HG02885 (cell line): ENCODE results near the gene IL17B.

Experiments used
- ATAC-seq: cut with Tn5 transposase; IDR thresholded peaks from one replicate; pipeline ENCODE4 v1.9.1; 2021; ENCODE audit warnings: mild to moderate bottlenecking; ENCODE audit not compliant: unreplicated experiment, poor library complexity

Gene IL17B

DNA sequence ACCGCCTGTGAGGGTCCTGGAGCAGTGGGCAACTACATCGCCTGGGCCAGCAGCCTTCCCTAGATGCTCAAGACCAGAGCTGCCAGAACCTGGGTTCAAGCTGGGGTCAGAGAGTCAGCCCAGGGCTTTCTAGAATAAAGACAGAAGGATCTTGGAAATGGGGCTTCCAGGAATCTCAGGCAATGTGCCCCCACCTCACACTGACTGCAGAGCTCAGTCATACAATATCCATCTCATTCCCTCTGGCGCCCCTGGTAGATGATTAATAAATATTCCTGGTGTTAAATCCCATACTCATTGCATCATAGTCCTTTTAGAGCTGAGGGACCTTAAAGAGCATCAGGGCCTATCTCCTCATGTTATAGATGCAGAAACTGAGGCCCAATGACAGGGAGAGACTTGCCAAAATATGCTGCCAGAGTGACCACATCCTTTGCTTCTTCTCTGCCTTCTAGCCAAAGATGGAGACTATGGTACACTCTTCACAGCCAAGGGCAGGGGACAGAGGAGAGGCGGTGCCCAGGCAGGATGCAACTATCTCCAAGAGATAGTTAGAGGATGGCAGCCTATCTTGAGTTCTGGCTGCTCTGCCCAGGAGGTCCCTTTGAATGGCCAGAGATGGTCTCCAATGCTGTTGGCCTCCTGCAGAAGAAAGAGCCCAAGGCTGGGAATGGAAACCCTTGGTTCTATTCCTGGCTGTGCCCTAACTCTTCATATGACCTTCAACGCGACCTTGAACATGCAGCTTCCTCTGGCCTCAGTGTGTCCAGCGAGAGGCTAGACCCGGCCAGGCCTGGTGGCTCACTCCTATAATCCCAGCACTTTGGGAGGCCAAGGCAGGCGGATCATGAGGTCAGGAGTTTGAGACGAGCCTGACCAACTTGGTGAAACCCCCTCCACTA lies 36.2 kb upstream of the IL17B start:
- ATAC-seq = no peak

DNA sequence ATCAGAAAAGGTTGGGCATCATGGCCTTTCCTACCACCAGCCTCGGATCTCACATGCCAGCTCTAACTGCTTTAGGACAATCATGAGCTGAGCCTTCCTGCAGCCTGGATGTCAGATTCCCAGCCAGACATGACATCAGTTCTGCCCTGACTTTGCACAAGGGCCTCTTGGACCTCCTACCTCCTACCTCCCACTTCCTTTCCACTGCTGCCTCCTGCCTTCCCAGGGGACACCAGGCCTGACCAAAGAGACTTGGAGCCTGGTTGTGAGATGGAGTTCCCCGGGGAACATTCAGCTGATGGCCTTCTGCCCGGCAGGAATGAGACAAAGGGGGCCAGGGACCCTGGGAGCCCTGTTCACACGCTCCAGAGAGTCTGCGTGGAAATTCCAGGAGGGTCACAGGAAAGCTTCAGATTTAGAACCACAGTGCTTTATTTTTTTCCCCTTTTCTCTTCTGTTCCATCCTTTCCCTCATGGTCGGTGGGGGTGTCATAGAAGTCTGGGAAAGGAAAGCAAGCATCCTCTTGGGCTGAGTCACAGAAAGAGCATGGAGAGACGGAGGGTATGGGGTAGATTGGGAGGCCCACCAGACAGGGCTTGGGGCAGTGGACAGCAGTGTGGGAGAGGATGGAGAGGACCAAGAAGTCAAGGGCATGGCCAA lies 35.4 kb upstream of the IL17B start:
- ATAC-seq = no peak

DNA sequence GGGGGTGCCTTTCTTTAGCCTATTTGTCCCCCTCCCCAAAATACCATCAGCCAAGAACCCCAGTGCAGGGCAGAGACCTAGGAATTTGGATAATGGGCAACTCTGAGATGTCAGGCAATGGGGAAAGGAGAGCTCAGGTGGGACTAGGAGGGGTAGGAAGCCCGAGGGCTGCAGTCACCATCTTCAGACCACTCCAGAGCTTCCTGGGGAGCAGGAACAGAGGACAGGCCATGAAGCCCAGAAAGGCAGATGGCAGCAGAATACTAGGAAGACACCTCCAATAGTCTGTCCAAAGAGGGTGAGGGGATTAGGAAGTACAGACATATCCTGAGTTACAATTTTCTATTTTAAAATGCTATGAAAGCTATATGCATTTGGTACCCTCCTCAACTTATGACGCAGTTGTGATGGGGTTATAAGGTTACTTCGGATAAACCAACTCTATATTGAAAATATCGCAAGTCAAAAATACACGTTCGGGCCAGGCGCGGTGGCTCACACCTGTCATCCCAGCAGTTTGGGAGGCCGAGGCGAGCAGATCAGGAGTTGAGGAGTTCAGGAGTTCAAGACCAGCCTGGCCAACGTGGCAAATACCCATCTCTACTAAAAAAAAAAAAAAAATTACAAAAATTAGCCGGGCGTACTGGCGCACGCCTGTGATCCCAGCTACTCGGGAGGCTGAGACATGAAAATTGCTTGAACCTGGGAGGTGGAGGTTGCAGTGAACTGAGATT lies 34.6 kb upstream of the IL17B start:
- ATAC-seq = no peak

DNA sequence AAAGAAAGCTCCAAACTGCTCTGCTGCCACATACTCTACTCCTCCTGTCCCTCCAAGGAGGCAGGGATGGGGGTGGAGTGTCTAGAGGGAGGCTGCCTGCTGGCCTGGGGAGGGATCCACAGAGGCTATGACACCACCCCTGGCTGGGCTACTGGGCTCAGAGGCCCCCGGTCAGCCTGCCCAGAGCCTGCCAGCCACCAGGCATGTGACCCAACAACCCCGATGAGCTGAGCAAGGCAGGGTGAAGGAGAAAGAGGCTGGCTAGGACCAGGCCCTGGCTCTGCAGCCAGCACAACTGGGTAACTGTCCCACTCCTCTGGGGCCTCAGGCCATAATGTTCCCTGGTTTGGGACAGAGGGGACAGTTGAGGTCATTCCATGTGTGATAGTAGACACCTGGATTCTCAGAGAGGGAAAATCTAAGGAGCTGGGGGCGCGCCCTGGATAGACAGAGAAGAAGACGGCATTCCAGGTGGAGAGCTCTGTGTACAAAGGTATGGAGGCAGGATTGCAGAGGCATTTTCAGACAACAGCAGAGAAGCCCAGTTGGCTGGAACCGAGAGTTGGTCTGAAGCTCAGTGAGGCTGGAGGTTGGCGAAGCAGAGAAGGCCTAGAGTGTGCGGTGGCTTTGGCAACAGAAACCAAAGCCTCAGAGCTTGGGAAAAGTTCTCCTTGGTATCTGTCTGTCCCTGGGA lies 33.8 kb upstream of the IL17B start:
- ATAC-seq = no peak

DNA sequence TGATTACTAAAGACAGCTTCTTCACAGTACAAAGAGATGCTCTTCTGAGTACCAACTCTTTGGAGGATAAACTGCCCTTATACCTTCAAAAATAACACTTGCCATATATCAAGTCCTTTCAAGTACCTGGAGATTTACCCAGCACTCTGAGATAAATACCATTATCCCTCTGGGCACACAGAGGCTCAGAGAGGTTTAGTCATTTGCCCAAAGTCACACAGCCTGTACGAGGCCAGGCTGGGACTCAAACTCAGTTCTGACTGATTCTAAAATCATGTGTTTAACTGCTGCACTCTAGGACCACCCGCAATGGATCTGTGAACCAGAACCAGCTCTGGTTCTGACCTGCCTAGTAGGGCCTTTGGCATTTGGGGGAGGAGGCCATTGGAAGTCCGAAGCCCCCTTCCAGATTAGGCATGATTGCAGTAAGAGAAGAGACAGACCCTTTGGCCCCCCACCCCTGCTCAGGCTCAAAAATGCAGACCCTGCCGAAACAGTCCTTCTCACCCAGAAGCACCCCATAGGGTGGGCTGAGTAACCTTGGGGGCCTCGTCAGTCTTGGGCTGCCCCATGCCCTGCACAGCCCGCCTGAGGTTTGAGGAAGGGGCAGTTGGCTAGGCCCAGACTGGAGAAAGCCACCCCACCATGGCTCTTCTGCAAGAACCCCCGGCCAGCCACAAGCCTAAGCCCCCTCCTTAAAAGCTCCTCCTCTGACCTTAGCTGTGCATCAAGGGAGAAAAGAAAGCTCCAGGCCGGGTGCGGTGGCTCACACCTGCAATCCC lies 32.8 kb upstream of the IL17B start:
- no peak for ATAC-seq

DNA sequence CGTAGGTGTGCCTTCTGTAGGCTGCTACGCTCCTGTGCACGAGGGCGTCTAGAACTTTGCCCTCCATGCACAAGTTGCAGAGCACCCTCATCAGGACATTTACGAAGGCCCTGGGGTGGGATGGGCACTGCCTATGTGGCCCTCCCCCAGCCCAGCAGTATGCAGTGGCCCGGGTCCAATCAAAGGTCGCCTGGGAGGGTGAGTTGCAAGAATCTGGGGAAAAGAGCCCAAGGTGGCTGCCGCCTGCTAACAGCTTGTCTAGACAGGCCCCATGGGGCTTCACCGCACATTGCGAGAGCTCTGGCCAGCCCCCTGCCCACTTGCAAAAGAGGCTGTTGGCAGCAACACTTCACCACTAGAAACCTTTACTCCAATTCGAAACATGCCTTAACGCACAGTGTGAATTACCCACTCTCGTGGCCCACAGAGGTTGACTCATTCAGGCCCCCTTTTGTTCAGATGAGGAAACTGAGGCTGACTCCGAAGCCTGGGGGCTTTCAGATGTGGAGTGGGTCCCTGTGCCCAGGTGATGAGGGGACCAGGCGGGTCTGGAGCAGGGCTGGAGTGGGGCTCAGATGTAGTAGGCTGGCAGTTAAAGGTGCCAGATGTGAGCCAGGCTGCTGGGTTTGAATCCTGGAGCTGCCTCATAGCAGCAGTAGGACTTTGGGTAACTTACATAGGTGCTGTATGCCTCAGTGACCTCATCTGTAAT lies 31.8 kb upstream of the IL17B start:
- ATAC-seq = no peak

DNA sequence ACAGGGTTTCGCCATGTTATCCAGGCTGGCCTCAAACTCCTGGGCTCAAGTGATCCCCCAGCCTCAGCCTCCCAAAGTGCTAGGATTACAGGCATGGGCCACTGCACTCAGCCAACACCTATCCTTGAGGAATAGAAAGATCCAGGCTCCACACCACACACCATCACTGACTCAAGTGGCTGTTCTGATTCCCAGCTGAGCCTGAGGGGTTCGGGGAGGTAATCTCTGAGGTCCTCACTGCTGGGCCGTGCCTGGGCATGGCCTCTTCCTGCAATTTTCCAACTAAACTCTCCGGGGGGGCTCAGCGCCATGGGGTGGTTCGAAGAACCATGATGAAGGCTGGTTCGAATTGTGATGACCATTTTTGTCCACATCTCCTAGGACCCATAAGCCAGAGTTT lies 31.0 kb upstream of the IL17B start:
- ATAC-seq = no peak

DNA sequence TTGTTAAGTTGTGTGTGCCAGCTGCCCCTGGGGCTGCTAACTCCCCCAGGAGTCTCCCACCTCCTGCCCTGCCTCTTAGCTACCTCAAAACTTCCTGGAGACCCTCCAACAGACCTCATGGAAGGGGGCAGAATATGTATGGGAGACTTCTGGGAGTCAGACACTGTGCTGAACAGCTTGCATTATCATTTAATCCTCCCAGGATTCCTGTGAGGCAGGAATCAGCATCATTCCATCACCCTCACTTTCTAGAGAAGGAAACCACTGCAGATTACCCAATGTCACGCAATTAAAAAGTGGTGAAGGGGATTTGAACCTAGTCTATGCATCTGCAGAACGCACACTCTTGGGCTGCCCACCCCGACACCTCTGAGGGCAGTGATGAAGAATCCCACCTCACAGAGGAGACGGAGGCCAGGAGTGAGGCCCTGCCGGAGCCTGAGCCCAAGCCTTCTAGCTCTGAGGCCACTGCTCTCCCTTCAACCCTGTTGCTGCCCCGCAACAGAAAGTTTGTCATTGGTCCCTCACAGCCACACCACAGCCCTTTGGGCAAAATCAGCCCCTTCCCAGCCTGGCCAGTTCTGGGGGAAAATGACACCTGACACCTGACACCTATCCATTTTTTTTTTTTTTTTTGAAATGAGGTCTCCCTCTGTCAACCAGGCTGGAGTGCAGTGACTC lies 30.3 kb upstream of the IL17B start:
- ATAC-seq = no peak

DNA sequence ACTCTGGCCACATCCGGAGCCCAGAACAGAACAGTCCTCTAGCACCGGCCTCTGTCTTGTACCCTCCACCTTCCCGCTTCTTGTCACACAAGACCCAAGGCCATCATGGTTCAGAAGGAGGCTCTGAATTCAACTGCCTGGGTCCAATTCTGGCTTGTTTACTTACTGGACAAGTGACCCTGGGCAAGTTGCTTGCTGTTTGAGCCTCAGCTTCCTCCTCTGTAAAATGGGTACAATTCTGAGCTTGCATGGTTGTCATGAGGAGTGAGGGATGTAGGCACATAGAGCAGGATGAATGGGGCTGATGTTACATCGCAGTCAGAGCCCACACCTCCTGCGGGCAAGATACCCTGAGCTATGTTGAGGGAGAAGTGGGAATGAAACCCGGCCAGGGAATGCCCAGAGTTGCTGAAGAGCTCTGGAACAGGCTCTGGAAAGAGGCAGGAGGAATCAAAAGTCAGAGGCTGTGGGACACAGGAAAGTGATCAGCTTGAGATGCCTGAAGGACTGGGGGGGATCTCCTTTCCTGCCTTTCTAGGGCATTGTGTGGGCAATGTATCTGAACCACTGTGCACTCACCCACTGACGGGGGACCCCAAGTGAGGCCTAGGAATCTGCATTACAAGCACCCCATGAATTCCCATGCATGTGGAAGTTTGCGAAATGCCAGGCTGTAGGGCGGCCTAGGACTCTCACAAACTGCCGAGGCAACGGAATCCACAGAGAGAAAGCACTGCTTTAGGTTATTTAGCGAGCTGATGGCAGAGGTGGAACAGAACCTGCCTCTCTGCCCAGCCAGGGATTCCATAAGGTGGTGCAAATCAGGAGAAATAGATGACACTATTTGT lies 29.4 kb upstream of the IL17B start:
- ATAC-seq = no peak

DNA sequence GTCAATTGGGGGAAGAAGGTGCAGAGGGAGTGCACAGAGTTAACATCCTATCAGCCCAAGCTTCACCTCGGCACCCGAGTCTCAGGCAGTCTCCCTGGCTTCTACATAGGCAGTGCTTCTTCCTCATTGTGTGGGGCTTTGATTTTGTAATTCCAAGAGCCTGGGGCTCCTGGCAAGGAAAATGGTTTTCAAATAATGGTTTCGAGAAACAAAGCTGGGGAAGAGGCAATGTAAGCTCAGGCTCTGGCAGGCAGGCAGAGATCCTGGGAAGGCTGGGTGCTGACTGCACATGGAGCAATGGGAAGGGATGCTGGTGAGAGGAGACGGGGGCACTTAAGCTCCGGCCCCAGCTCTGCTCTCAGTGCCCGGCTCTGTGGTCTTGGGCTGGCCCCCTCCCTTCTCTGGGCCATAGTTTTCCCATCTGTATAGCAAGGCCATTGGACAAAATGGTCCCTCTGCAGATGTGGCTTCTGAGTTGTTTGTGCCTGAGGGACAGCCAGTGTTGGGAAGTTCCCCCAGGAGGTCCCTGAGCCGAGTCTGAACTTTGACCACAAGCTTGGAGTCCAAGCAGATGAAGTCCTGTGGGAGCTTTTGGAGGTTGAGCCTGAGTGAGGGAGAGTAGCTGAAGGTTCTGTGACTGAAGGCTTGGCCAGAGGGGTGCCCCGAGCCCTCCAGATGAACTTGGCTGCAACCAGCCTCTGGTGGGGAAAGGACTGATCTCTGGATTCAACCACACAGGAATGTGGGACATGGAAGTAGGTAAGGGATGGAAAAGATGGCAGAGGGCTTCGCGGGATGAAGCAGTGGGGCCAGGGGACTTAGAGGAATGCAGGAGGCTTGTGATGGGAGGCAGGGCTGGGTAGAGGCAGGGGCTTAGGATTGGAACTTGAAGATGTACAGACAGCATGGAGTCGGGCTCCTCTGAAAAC lies 28.5 kb upstream of the IL17B start:
- no peak for ATAC-seq

DNA sequence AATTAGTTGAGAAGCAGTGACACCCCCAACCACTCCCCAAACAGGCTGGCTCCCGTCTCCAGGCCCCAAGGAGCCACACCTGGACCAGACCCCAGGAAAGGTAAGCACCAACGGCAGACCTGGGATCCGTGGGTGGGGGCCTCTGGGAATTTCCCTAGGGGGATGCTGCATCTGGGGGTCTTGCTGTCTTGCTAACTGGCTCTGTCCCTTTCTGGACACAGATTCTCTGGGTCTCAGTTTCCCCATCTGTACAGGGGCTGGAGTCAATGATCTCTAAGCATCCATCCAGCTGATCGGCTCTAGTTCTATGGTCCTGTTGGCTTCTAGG lies 27.9 kb upstream of the IL17B start:
- no peak for ATAC-seq

DNA sequence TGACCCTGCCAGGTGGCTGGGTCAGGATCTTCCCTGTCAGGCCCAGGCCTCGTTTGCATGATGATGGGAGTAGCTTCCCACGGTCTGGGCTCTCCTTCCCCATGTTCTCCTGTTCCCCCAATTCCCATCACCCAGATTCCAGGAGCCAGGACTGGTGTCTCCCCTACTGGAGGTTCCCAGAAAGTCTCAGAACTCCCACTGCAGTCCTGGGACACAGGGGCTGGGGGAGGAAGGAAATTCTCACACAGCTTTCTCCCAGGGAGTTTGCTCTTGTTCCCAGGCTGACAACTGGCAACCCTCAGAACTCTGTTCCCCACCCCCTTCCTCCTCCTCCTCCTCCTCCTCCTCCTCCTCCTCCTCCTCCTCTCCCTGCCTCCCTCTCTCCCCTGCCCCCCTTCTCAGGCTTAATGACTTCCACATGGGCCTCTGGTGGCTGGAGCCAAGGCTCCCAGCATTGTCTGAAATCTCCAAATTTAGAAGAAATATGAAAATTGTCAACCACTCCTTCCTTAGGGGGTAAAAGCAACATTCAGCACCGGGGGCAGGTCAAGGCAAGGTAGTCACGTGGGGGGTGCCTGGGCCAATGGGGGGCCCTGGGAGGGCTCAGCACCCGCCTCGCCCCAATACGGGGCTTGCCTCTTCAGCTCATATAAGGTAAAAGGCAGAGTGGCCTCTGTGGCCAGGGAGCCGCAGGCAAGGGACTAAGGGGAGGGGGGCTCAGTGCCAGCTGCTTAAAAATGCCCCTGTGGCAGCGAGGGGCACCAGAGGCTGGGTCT lies 27.3 kb upstream of the IL17B start:
- no peak for ATAC-seq

DNA sequence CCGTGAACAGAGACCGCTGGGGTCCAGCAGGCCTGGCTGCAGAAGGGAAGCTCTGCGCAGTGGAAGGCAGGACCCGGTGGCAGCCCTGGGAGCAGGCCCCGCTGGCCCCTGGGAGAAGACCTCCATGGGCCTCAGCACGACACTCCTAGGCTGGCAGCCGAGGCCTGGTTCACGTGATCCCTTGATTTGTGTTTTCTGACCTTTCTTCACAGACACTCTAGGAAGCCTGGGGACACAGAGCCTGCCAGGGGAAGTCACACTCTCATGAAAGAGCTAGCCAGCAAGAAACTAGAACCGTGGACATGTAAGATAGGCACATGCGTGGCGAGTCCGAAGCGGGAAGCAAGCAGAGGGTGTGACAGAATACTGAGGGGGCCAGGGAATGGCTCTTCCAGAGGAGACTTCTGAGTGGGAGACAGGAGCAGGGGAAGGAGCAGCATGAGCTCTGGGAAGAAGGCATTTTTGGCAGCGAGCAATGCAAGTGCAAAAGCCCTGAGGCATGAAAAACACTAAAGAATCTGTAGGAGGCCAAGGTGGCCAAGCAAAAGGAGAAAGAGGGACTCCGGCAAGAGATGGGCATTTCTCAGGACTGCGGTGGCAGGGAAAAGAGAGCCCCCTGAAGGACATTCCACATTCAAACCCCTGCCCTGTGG lies 26.6 kb upstream of the IL17B start:
- no peak for ATAC-seq

DNA sequence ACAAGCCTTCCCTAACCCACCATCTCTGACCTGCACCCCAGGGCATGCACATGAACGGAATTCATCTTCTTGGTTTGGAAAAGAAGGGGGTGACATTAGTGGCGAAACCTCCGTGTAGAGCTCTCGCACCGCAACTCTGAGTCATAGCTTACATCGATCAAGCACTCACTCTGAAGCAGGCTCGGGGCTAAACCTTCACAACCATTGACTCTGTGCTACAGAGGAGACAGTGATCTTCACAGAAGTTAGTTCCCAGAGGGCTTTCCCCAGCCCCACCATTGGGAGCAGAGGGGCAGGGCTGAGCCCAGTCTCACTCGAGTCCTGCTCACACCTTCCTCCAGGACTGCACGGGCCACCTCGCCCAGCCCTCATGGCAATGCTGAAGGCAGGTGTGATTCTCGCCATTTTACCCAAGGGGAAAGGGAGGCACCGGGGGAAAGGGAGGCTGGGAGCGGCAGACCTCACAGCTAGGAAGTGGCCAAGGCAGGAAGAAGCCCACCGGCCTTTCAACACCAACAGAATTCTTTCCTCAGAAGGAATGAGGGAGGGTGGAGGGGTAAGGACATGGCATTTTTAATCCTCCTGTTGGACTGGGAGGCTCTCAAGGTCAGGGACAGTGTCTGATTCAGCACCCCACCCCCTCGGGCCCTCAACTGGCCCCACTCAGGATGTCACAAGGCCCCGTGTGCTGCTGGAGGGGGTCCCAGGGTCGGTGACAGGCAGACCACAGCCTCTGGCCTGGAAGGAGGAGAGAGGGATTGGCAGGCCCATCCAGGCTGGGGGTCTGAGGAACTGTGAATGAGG lies 25.9 kb upstream of the IL17B start:
- ATAC-seq = no peak
